ENCODE results near the gene TPM1. TPM values are rescaled to one million over a fixed set of nuclear protein-coding genes. Genes with fewer than 3 reads are reported as not detected.

The TPM1 gene
- polyA plus RNA-seq, 4 donors = 269 to 542 (median 382) TPM

- WGBS, 3 donors = 79 to 88% (median 84%) methylated on average over 8 of the region's 8 CpGs
- H3K27me3 ChIP-seq (ENCODE audit: control insufficient read depth in 3 of 3, insufficient read depth in 3 of 3, low read length in 3 of 3) = no peaks in the 10 kb centered on the region
- H3K9me3 ChIP-seq (ENCODE audit: control insufficient read depth in 2 of 2, insufficient read depth in 1 of 2, low read depth in 1 of 2, low read length in 1 of 2) = no peaks in the 10 kb centered on the region
- no peak overlapping the region for H3K4me3 ChIP-seq (ENCODE audit: low read depth in 1 of 3, low read length in 3 of 3)
- DNase-seq = no peak
- no peaks in the 10 kb centered on the region for H3K4me1 ChIP-seq (ENCODE audit: control insufficient read depth in 3 of 3, insufficient read depth in 2 of 3, low read depth in 1 of 3, low read length in 2 of 3)
- no peak overlapping the region for H3K27ac ChIP-seq (ENCODE audit: low read depth in 1 of 3, low read length in 2 of 3)
- H3K36me3 ChIP-seq (ENCODE audit: control insufficient read depth in 3 of 3, insufficient read depth in 2 of 3, low read depth in 1 of 3, low read length in 3 of 3) = peaks cover 20 to 54% (median 33%) of the 10 kb centered on the region in 3 donors
- no peak for FAIRE-seq
These were observed 23.0 kb downstream of the TPM1 start for GRCh38 chr15:63065262-63066221.

GRCh38 chr15:63066272-63066671 lies 23.7 kb downstream of the TPM1 start:
- no peaks in the 10 kb centered on the region for H3K4me1 ChIP-seq (ENCODE audit: control insufficient read depth in 3 of 3, insufficient read depth in 2 of 3, low read depth in 1 of 3, low read length in 2 of 3)
- DNase-seq = no peak
- 67 to 89% (median 85%) methylated on average over 3 of the region's 3 CpGs for WGBS, 3 donors
- no peak overlapping the region for H3K27ac ChIP-seq (ENCODE audit: low read depth in 1 of 3, low read length in 2 of 3)
- H3K4me3 ChIP-seq (ENCODE audit: low read depth in 1 of 3, low read length in 3 of 3) = no peak overlapping the region
- FAIRE-seq = no peak
- H3K9me3 ChIP-seq (ENCODE audit: control insufficient read depth in 2 of 2, insufficient read depth in 1 of 2, low read depth in 1 of 2, low read length in 1 of 2) = no peaks in the 10 kb centered on the region
- peaks cover 18 to 50% (median 30%) of the 10 kb centered on the region in 3 donors for H3K36me3 ChIP-seq (ENCODE audit: control insufficient read depth in 3 of 3, insufficient read depth in 2 of 3, low read depth in 1 of 3, low read length in 3 of 3)
- H3K27me3 ChIP-seq (ENCODE audit: control insufficient read depth in 3 of 3, insufficient read depth in 3 of 3, low read length in 3 of 3) = no peaks in the 10 kb centered on the region

GRCh38 chr15:63067306-63067705 lies 24.8 kb downstream of the TPM1 start:
- H3K4me3 ChIP-seq (ENCODE audit: low read depth in 1 of 3, low read length in 3 of 3) = no peak overlapping the region
- no peaks in the 10 kb centered on the region for H3K27me3 ChIP-seq (ENCODE audit: control insufficient read depth in 3 of 3, insufficient read depth in 3 of 3, low read length in 3 of 3)
- H3K4me1 ChIP-seq (ENCODE audit: control insufficient read depth in 3 of 3, insufficient read depth in 2 of 3, low read depth in 1 of 3, low read length in 2 of 3) = no peaks in the 10 kb centered on the region
- H3K9me3 ChIP-seq (ENCODE audit: control insufficient read depth in 2 of 2, insufficient read depth in 1 of 2, low read depth in 1 of 2, low read length in 1 of 2) = no peaks in the 10 kb centered on the region
- no peak for FAIRE-seq
- peaks cover 14 to 46% (median 23%) of the 10 kb centered on the region in 3 donors for H3K36me3 ChIP-seq (ENCODE audit: control insufficient read depth in 3 of 3, insufficient read depth in 2 of 3, low read depth in 1 of 3, low read length in 3 of 3)
- 86 to 100% (median 97%) methylated on average over 1 of the region's 1 CpG for WGBS, 3 donors
- no peak overlapping the region for H3K27ac ChIP-seq (ENCODE audit: low read depth in 1 of 3, low read length in 2 of 3)
- no peak for DNase-seq

DNA sequence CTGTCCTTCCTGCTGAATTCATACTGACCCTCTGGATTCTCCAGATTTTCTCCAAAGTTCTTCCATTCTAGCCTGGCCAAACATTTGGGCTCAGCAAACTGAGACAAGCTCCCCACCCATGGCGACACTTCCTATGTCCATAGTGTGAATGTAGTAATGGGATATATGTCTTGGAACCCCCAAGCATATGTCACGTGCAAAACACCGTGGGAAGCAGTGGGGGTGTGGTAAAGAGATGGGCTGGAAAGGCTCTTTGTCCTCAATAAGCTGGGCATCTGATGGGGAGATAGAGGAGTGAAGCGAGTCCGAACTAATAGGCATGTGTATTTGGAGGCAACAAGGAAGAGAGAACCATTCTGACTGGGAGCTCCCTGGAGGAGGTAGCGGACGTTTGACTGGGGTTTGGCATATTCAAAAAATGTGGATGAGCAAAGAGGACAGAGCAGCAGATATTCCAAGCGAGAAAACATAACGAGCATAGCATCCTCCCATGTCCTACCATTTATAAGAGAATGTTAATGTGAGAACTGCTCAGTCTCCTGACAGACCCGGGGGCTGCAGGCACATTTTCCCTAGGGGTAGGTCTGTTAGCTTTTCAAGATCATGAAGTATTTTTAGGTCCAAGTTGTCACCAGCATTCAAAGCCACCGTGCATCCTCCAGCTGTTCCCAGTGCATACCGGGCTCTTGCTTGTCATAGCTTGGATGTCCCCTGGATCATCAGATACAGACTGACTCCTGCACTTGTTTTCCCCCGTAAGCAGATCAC lies 25.6 kb downstream of the TPM1 start:
- H3K27ac ChIP-seq (ENCODE audit: low read depth in 1 of 3, low read length in 2 of 3) = no peak overlapping the region
- FAIRE-seq = no peak
- H3K9me3 ChIP-seq (ENCODE audit: control insufficient read depth in 2 of 2, insufficient read depth in 1 of 2, low read depth in 1 of 2, low read length in 1 of 2) = no peaks in the 10 kb centered on the region
- no peak for DNase-seq
- WGBS, 3 donors = 88 to 93% (median 89%) methylated on average over 13 of the region's 13 CpGs
- no peak overlapping the region for H3K4me3 ChIP-seq (ENCODE audit: low read depth in 1 of 3, low read length in 3 of 3)
- peaks cover 9 to 49% (median 19%) of the 10 kb centered on the region in 3 donors for H3K36me3 ChIP-seq (ENCODE audit: control insufficient read depth in 3 of 3, insufficient read depth in 2 of 3, low read depth in 1 of 3, low read length in 3 of 3)
- no peaks in the 10 kb centered on the region for H3K27me3 ChIP-seq (ENCODE audit: control insufficient read depth in 3 of 3, insufficient read depth in 3 of 3, low read length in 3 of 3)
- H3K4me1 ChIP-seq (ENCODE audit: control insufficient read depth in 3 of 3, insufficient read depth in 2 of 3, low read depth in 1 of 3, low read length in 2 of 3) = peaks cover 0 to 4% (median 3%) of the 10 kb centered on the region in 3 donors

DNA sequence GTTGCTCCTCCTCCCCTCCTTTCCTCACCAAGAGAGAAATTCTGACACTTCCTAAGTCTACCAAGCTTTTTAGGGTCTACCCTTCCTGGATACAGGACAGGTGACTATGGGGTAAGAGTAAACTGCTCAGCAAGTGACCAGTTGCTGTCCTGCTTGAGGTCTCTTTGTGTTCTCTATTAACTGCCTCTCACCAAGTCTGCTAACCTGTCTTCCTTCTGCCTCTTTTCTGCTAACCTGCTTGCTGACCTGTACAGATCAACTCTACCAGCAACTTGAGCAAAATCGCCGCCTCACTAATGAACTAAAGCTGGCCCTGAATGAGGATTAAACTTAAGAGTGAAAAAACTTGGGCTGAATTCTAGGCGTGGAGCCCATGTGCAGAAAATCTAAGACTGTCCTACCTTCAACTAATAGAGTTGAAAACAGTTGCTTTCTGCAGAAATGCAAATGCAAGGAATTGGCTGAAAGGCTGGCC lies 27.1 kb downstream of the TPM1 start:
- DNase-seq (no peak), FAIRE-seq (no peak)
- WGBS, 3 donors = 91 to 99% (median 96%) methylated on average over 3 of the region's 3 CpGs
- Histone ChIP-seq H3K4me3 (ENCODE audit: low read depth in 1 of 3, low read length in 3 of 3) (no peak overlapping the region), H3K9me3 (ENCODE audit: control insufficient read depth in 2 of 2, insufficient read depth in 1 of 2, low read depth in 1 of 2, low read length in 1 of 2) (no peaks in the 10 kb centered on the region), H3K4me1 (ENCODE audit: control insufficient read depth in 3 of 3, insufficient read depth in 2 of 3, low read depth in 1 of 3, low read length in 2 of 3) (peaks cover 0 to 13% (median 3%) of the 10 kb centered on the region in 3 donors), H3K36me3 (ENCODE audit: control insufficient read depth in 3 of 3, insufficient read depth in 2 of 3, low read depth in 1 of 3, low read length in 3 of 3) (peaks cover 4 to 37% (median 15%) of the 10 kb centered on the region in 3 donors), H3K27ac (ENCODE audit: low read depth in 1 of 3, low read length in 2 of 3) (no peak overlapping the region), H3K27me3 (ENCODE audit: control insufficient read depth in 3 of 3, insufficient read depth in 3 of 3, low read length in 3 of 3) (no peaks in the 10 kb centered on the region)

- FAIRE-seq (no peak), DNase-seq (no peak)
- 85 to 91% (median 87%) methylated on average over 6 of the region's 6 CpGs for WGBS, 3 donors
- Histone ChIP-seq H3K4me3 (ENCODE audit: low read depth in 1 of 3, low read length in 3 of 3) (no peak overlapping the region), H3K4me1 (ENCODE audit: control insufficient read depth in 3 of 3, insufficient read depth in 2 of 3, low read depth in 1 of 3, low read length in 2 of 3) (peaks cover 0 to 20% (median 7%) of the 10 kb centered on the region in 3 donors), H3K9me3 (ENCODE audit: control insufficient read depth in 2 of 2, insufficient read depth in 1 of 2, low read depth in 1 of 2, low read length in 1 of 2) (no peaks in the 10 kb centered on the region), H3K36me3 (ENCODE audit: control insufficient read depth in 3 of 3, insufficient read depth in 2 of 3, low read depth in 1 of 3, low read length in 3 of 3) (peaks cover 4 to 33% (median 15%) of the 10 kb centered on the region in 3 donors), H3K27me3 (ENCODE audit: control insufficient read depth in 3 of 3, insufficient read depth in 3 of 3, low read length in 3 of 3) (no peaks in the 10 kb centered on the region), H3K27ac (ENCODE audit: low read depth in 1 of 3, low read length in 2 of 3) (no peak overlapping the region)
These were observed 28.2 kb downstream of the TPM1 start for GRCh38 chr15:63070681-63071129.

DNA sequence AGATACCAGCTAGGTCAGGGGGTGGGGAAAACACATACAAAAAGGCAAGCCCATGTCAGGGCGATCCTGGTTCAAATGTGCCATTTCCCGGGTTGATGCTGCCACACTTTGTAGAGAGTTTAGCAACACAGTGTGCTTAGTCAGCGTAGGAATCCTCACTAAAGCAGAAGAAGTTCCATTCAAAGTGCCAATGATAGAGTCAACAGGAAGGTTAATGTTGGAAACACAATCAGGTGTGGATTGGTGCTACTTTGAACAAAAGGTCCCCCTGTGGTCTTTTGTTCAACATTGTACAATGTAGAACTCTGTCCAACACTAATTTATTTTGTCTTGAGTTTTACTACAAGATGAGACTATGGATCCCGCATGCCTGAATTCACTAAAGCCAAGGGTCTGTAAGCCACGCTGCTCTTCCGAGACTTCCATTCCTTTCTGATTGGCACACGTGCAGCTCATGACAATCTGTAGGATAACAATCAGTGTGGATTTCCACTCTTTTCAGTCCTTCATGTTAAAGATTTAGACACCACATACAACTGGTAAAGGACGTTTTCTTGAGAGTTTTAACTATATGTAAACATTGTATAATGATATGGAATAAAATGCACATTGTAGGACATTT lies 28.9 kb downstream of the TPM1 start:
- WGBS, 3 donors = 80% methylated on average over 8 of the region's 8 CpGs
- no peak for DNase-seq
- Histone ChIP-seq H3K27me3 (ENCODE audit: control insufficient read depth in 3 of 3, insufficient read depth in 3 of 3, low read length in 3 of 3) (no peaks in the 10 kb centered on the region), H3K9me3 (ENCODE audit: control insufficient read depth in 2 of 2, insufficient read depth in 1 of 2, low read depth in 1 of 2, low read length in 1 of 2) (no peaks in the 10 kb centered on the region), H3K4me1 (ENCODE audit: control insufficient read depth in 3 of 3, insufficient read depth in 2 of 3, low read depth in 1 of 3, low read length in 2 of 3) (peaks cover 0 to 26% (median 7%) of the 10 kb centered on the region in 3 donors), H3K27ac (ENCODE audit: low read depth in 1 of 3, low read length in 2 of 3) (no peak overlapping the region), H3K36me3 (ENCODE audit: control insufficient read depth in 3 of 3, insufficient read depth in 2 of 3, low read depth in 1 of 3, low read length in 3 of 3) (peaks cover 4 to 29% (median 15%) of the 10 kb centered on the region in 3 donors), H3K4me3 (ENCODE audit: low read depth in 1 of 3, low read length in 3 of 3) (no peak overlapping the region)
- FAIRE-seq = no peak

Measured in small intestine (tissue), 7 donors.